ENCODE data around the gene FOXL3.
"Not testable (repeated sequence)": the region's sequence is repeated elsewhere in the genome, so short reads cannot be mapped to it uniquely, and the experiment has no call there.

- not testable (repeated sequence) for TF ChIP-seq CTCF (IDR thresholded peaks at IDR 0.05; ENCODE audit: borderline replicate concordance, extremely low read depth, low read length, poor library complexity, severe bottlenecking); EZH2 (IDR thresholded peaks at IDR 0.05; ENCODE audit: borderline replicate concordance, low read depth, low read length, severe bottlenecking)
Observed at GRCh38 chr7:243580-243978, 46.4 kb upstream of the FOXL3 start.
